PFSK-1 (cell line): ENCODE results near the gene CUEDC2. TPM values are rescaled to one million over a fixed set of nuclear protein-coding genes. Genes with fewer than 3 reads are reported as not detected.

Experiments
- FOXP2 ChIP-seq: optimal IDR thresholded peaks from 2 replicates; pipeline ENCODE3; 2011; ENCODE audit warnings: borderline replicate concordance, control low read depth, inconsistent platforms; ENCODE audit not compliant: insufficient read depth; ENCODE audit errors: extremely low read length, extremely low read depth
- POLR2AphosphoS5 ChIP-seq: IDR thresholded peaks from 2 replicates; pipeline ENCODE4 v1.6.1; 2012; ENCODE audit warnings: low read depth, mild to moderate bottlenecking, control low read depth, low read length, moderate library complexity
- REST ChIP-seq, 2 experiments: IDR thresholded peaks; 2 replicates each; pipeline versions ENCODE4 v1.6.1 to v1.8.0; 2011 to 2012; ENCODE audit warnings: low read depth in 2 of 2, low read length in 2 of 2, control low read depth in 1 of 2, inconsistent platforms in 1 of 2, mild to moderate bottlenecking in 1 of 2, moderate library complexity in 1 of 2; ENCODE audit not compliant: insufficient read depth in 1 of 2
- SIN3A ChIP-seq: IDR thresholded peaks from 2 replicates; pipeline ENCODE4 v1.6.1; 2012; ENCODE audit warnings: mild to moderate bottlenecking, low read length, moderate library complexity, borderline replicate concordance; ENCODE audit not compliant: insufficient read depth
- TAF1 ChIP-seq: IDR thresholded peaks from 2 replicates; pipeline ENCODE4 v1.6.1; 2012; ENCODE audit warnings: low read length, control low read depth, borderline replicate concordance; ENCODE audit not compliant: insufficient read depth
- polyA plus RNA-seq: library from polyadenylated mRNA; unstranded; fragments of >200 nt; gene quantifications from one replicate; pipeline ENCODE4 v1.2.1, GENCODE V29; 2012; ENCODE audit warnings: low read depth, missing spikeins; ENCODE audit not compliant: insufficient read length

CUEDC2 gene
- 77.3 TPM for polyA plus RNA-seq

- TF ChIP-seq SIN3A (no peak), POLR2AphosphoS5 (peak; percentile 75; the same call in 1 of the 2 replicates), FOXP2 (peak; percentile 43), TAF1 (peak; percentile 68; the same call in 1 of the 2 replicates), REST (IDR thresholded peaks at IDR 0.05; ENCODE audit: insufficient read depth in 1 of 2, low read depth in 2 of 2, low read length in 2 of 2) (peak in 1 of 2 experiments; percentile 2; a peak in 1 of 4 replicates)
Measured at GRCh38 chr10:102432162-102432950, at the start of gene CUEDC2. TSS of gene CUEDC2 (minus strand) at chr10:102432574. CDS start at chr10:102425188, 7,386 bp downstream.

- TF ChIP-seq REST (IDR thresholded peaks at IDR 0.05; ENCODE audit: insufficient read depth in 1 of 2, low read depth in 2 of 2, low read length in 2 of 2) (no peak), FOXP2 (no peak), TAF1 (no peak), SIN3A (no peak), POLR2AphosphoS5 (no peak)
Measured at GRCh38 chr10:102480396-102480795, 48.0 kb upstream of the CUEDC2 start.

- TF ChIP-seq REST (IDR thresholded peaks at IDR 0.05; ENCODE audit: insufficient read depth in 1 of 2, low read depth in 2 of 2, low read length in 2 of 2) (no peak), TAF1 (no peak), FOXP2 (no peak), POLR2AphosphoS5 (no peak), SIN3A (no peak)
Measured at GRCh38 chr10:102479651-102480050, 47.3 kb upstream of the CUEDC2 start.

- TF ChIP-seq POLR2AphosphoS5, result no peak
- no peak for TF ChIP-seq REST (IDR thresholded peaks at IDR 0.05; ENCODE audit: insufficient read depth in 1 of 2, low read depth in 2 of 2, low read length in 2 of 2)
Measured at GRCh38 chr10:102476466-102477141, 44.2 kb upstream of the CUEDC2 start.
